Activated CD8-positive, alpha-beta memory T cell treated with anti-CD3 and anti-CD28 coated beads for 36 hours (primary cell): Measurements from ENCODE around the gene C10orf143. TPM values are rescaled to one million over a fixed set of nuclear protein-coding genes. Genes with fewer than 3 reads are reported as not detected.

Experiments used
- total RNA-seq, 2 experiments: library from RNA; stranded (reverse); gene quantifications; one replicate each; pipeline ENCODE4 v1.2.3, GENCODE V29; 2021

C10orf143 gene
- total RNA-seq, 2 experiments from 2014 or later, result 4.0 to 5.0 TPM

Other genes with a start within 250 kb of the C10orf143 start
- gene EBF3, start 146.6 kb downstream of the C10orf143 start, total RNA-seq, result not detected
- gene GLRX3, start 25.6 kb upstream of the C10orf143 start, total RNA-seq, result 100 to 1,000 TPM; 164 to 167 TPM